DMS 273 treated with DMSO at 0.1 percent for 48 hours (cell line): ENCODE data around the gene HLA-E.
"Not testable (repeated sequence)": the region's sequence is repeated elsewhere in the genome, so short reads cannot be mapped to it uniquely, and the experiment has no call there.

Experiments used
- DNase-seq: peaks from one replicate; lab custom pipeline; 2025; lab: John Stamatoyannopoulos, UW

The HLA-E gene

GRCh38 chr6:30489081-30490025, at the start of gene HLA-E:
HLA-E (plus strand) TSS chr6:30489509; CDS start chr6:30489532, 23 bp downstream.
- peak; percentile 96 for DNase-seq

DNA sequence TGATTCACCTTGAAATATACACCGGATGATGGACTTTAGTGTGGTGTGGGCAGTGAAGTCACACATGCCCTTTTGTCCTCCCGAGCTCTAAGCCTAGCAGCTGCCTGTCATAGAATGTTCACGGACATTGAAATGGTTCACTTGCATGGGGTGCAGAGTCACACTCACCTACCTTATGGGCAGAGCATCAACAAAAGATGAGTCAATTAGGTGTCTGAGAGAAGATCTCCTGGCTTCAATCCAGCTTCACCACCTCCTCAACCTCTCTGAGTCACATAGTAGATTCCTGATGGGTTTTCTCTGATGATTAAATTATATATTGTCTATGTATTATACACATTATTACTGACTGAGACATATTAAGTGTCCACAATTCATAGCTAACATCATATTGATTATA, 48.1 kb upstream of the HLA-E start:
- DNase-seq: no peak

- no peak for DNase-seq
Observed at GRCh38 chr6:30443657-30444450, 45.5 kb upstream of the HLA-E start.

- DNase-seq: no peak
Observed at GRCh38 chr6:30444451-30444742, 44.9 kb upstream of the HLA-E start.

DNA sequence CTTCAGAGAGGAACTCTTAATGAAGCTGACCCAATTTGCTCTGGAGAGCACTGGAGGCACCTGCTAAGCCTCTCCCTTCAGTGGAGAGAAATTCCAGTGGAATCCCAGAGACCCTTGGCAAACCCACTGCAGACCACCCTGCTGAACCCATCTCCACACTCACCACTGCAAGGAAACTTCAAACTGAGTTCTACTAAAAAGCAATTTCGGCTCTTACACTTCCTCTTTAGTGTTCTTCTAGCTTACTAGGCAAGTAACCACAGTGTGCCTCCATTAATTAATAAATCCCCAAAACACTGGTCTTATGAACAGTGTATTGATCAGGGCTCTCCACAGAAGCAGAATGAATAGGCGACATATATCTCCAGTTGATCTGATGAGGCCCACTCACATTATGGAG, 43.0 kb upstream of the HLA-E start:
- DNase-seq: no peak

DNA sequence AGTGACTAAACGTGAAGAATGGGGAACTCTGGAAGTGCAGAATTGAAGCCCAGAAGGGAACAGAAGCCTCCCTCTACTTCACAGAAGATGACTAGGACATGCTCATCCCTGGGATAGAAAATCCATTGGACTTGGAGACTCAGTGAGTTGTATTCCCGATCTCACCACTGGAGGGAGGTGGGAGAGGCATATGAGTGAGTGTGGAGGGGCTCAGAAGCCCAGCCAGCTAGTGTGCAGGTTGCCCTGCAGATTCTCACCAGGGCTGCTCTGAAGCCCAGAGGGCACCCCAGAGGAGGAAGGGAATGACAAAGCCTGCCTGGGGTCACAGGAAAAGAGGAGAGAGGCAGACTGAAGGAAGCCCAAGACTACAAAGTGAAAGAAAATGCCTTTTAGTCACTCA, 42.1 kb upstream of the HLA-E start:
- no peak for DNase-seq

- no peak for DNase-seq
Observed at GRCh38 chr6:30450548-30450908, 38.8 kb upstream of the HLA-E start.

GRCh38 chr6:30450909-30451841, 38.1 kb upstream of the HLA-E start:
- no peak for DNase-seq

DNA sequence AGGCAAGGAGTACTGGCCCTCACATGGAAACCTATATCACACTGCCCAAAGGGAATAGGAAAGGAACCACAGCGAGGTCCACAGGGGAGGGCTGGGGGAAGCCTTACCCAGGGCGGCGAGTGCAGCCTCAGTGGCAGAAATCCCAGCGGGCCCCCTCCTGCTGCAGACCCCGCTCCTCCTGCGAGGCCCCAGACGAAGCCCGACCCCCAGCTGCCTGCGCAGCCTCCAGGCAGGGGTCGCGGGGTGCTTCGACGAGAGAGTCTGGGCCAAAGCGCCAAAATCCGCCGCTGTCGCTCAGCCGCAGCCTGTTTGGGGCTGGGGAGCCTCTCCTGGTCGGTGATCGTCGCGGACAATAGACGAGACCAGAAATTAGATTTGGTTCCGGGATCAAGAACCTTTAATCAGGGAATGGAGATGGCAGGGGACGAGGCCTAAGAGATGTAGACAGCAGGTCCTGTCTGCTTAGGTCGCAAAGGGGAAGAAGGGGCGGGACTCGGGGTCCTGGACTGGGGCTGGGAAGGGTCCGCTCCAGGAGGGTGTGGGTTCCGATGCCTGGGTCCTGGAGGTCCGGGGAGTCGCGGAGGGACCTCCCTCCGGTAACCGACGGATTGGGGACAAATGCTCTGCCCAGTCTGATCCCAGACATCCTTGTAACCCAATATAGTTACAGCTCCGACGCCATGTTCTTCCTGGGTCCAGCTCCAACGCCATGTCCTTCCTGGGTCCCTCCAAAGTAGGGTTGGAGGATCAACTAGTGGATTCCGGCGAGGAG, 36.4 kb upstream of the HLA-E start:
- DNase-seq: no peak

DNA sequence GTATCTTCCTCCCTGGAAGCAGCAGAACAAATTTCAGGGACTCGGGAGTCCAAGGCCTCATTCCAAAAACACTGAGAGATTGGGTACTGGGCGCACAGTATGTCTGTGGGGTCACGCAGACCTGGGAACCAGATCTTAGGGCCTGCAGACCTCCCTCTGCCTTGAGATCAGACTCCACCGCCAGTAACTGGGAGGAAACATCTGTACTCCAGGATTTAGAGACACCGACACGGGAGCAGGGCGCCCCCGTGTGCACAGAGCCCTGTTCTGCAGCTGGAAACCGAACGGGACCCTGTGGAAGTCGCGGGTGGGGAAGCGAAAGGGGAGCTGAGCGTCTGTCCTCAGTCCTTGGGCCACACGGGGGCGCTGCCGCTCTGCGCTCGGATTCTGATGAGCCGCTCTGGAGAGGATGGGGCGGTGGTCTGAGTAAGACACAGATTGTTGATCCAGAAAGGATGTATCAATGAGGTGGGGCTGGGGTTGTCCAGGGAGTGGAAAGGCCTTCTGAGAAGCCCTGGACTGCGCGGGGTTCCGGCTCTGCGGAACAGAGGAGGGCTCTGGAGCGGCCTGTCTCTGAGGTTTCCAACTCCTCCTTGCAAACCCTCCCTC, 35.7 kb upstream of the HLA-E start:
- DNase-seq: peak; percentile 46

- DNase-seq: no peak
Observed at GRCh38 chr6:30459145-30459544, 30.2 kb upstream of the HLA-E start.

DNA sequence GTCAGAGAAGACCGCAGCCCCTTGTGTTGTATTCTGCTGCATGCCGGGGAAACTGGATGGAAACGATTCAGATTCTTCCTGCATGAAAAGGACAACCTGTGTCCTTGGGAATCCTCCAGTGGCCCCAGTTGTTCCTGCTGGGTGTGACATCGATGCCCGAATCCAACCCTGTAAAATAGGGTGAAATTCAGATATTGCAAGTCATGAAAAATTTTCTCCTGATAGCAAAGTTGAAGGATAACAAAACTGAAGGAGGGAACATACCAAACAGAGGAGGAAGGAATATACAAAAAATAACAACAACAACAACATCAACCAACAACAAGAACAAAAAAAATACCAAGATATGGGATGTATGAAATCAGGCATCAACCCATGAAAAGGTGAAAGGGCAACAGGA, 28.3 kb upstream of the HLA-E start:
- no peak for DNase-seq

DNA sequence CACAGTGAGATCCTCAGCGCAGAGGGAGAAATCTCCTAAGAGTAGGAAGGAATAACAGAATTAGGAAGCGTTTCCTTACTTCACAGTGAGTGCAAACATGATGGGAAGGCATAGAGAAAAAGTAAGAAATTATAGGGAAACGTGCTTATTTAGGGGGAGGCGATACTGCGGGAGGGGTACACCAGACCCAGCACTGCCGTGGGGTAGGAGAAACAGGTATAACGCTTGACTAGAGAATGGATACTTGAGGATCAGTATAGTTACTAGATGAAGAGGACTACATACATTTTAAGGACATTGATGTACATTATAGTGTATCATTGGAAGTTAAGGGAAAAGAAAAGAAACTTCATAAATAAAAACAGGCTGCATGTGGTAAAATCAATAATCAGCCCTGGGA, 26.8 kb upstream of the HLA-E start:
- DNase-seq: no peak

DNA sequence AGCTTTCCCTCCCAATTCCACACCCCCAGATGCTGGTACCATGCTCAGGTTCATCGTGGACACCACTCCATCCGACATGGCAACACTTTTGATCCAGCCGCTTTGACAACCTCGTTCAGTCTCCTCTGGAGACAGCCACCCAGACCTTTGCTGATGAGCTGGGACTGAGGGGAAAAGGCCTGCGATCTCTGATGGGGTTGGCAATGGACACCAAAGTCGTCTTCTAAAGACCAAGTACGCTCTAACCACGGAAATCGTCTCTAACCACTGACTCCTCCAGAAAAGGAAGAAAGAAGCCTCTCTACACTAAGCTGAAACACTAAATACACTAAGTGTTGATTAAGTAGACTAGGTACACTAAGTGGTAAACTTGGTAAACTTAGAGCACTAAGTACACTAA, 26.1 kb upstream of the HLA-E start:
- no peak for DNase-seq

- no peak for DNase-seq
Observed at GRCh38 chr6:30463651-30464618, 25.4 kb upstream of the HLA-E start.

DNA sequence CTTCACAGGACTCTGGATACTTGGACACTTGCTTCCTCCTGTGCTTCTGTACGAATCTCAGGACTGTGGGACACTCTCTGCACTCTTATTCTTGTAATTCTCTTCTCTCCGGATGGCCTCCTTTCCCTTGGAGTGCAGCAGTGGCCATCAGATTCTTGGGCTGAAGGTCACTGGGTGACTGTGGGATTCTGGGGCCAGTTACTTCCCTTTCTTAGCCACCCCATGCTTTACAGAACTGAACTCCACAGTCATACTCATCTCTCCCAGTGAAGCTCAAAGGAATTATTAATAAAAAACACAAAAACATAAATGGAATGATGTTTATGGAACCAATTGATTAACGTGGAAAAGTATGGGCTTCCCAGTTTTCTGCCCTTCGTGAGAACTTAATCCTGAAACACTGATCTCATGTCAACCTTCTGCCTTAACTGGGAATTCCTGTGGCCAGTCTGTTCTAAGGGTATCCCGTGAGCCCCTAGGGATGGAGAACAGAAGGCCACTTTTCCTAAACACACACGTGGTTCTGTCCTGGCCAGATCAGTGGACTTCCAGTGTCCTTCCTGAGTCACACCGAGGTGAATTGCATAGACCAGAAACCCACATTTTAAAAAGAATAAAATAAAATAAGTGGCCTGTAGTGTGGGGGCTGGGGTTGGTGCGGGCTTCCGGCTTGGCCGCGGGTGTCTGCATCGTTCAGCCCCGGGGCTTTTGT, 23.6 kb upstream of the HLA-E start:
- no peak for DNase-seq

GRCh38 chr6:30470968-30471367, 18.3 kb upstream of the HLA-E start:
- no peak for DNase-seq

DNA sequence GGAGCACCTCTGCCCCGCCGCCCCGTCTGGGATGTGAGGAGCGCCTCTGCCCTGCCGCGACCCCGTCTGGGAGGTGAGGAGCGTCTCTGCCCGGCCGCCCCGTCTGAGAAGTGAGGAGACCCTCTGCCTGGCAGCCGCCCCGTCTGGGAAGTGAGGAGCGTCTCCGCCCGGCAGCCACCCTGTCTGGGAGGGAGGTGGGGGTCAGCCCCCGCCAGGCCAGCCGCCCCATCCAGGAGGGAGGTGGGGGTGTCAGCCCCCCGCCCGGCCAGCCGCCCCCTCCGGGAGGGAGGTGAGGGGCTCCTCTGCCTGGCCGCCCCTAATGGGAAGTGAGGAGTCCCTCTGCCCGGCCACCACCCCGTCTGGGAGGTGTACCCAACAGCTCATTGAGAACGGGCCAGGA, 14.2 kb upstream of the HLA-E start:
- DNase-seq: not testable (repeated sequence)

DNA sequence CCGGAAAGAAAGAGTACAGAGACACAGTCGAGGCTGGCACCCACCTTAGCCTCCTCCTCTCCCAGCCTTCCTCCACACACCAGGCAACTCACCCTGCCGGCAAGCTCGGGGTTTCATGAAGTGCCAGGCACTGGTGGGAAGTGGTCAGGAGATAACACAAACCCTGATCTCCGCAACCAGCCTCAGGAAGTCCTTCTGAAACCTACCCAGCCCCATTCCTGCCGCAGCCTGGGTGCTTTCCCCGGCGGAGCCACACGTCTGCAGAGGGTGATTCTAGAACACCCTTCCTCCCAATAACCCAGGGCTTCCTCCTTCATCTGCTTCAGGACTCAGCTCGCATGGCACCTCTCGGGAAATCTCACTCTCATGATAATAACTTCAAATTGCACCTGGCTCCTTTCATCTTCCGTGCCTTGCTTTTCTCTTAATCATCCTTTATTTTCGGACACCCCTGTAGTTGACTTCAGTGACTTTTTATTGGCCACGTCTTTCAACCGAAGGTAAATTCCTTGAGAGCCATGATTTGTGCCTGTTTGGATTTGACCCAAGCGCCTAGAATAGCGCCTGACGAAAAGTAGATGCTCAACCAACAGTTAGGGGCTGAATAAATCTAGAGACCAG, 8.7 kb upstream of the HLA-E start:
- DNase-seq: no peak
